GM12878 (cell line): ENCODE results near the gene RERG. TPM values are rescaled to one million over a fixed set of nuclear protein-coding genes. Genes with fewer than 3 reads are reported as not detected.

ENCODE experiments used
- ATAC-seq: fragments of 200-7000 bp; cut with Tn5 transposase; 3 replicates; pipeline ENCODE4 v1.9.1; 2020; ENCODE audit warnings: mild to moderate bottlenecking, moderate library complexity
- BruUV-seq: library from RNA; stranded (reverse); fragments of 400-500 nt; replicated peaks from 2 replicates; lab custom pipeline; 2021; lab: Mats Ljungman, UMichigan
- CTCF ChIA-PET: fragments of 300-600 bp; sonication (Branson Sonifier 250); formaldehyde crosslinking; extraction: SDS; loops from one replicate; lab custom pipeline; 2021; ENCODE audit warnings: inconsistent platforms; lab: Yijun Ruan, JAX
- POLR2A ChIA-PET: fragments of 350-600 bp; formaldehyde crosslinking; extraction: SDS; loops from one replicate; lab custom pipeline; 2021; ENCODE audit warnings: inconsistent platforms; lab: Charles Lee
- RAD21 ChIA-PET: fragments of 300-600 bp; sonication (Branson Sonifier 250); formaldehyde crosslinking; loops from one replicate; lab custom pipeline; 2023; ENCODE audit warnings: antibody characterized with exemption; ENCODE audit not compliant: unreplicated experiment; lab: Charles Lee
- SMC1A ChIA-PET: fragments of 300-600 bp; sonication (Branson Sonifier 250); formaldehyde crosslinking; loops from one replicate; lab custom pipeline; 2023; ENCODE audit not compliant: unreplicated experiment, uncharacterized antibody; lab: Charles Lee
- DNase-seq: peaks from one replicate; pipeline ENCODE4 v3.0.0-alpha.2; 2011; ENCODE audit warnings: low read depth, low spot score
- FAIRE-seq: peaks from 3 replicates; lab custom pipeline; 2011; peaks lifted over from hg19 to GRCh38; lab: Jason Lieb, UNC
- H2AFZ ChIP-seq: 2 replicates; pipeline ENCODE4 v1.6.0; 2011; ENCODE audit warnings: low read depth, low read length, control low read depth; ENCODE audit not compliant: control insufficient read depth
- H3K27ac ChIP-seq: 2 replicates; pipeline ENCODE4 v1.5.1; 2011; ENCODE audit warnings: control low read depth; ENCODE audit not compliant: control insufficient read depth, insufficient read depth
- H3K27me3 ChIP-seq, 2 experiments: replicated peaks in 1 of 2; 2 replicates each; pipeline versions ENCODE4 v1.6.0 to v1.6.1; 2011; ENCODE audit warnings: low read length in 1 of 2; ENCODE audit not compliant: control insufficient read depth in 2 of 2, insufficient read depth in 2 of 2
- H3K36me3 ChIP-seq, 2 experiments: 2 replicates each; pipeline ENCODE4 v1.5.1; 2011; ENCODE audit warnings: low read length in 1 of 2; ENCODE audit not compliant: control insufficient read depth in 2 of 2, insufficient read depth in 2 of 2
- H3K4me1 ChIP-seq: 2 replicates; pipeline ENCODE4 v1.6.1; 2011; ENCODE audit warnings: mild to moderate bottlenecking, low read length, moderate library complexity, mixed read lengths; ENCODE audit not compliant: control insufficient read depth, insufficient read depth
- H3K4me2 ChIP-seq: 2 replicates; pipeline ENCODE4 v1.6.0; 2011; ENCODE audit warnings: control low read depth; ENCODE audit not compliant: control insufficient read depth, insufficient read depth
- H3K4me3 ChIP-seq: fragments of 200-600 bp; sonication (generic); 2 replicates; pipeline ENCODE4 v1.5.1; 2016
- H3K79me2 ChIP-seq: 2 replicates; pipeline ENCODE4 v1.6.0; 2011; ENCODE audit warnings: low read length; ENCODE audit not compliant: control insufficient read depth, insufficient read depth
- H3K9ac ChIP-seq: 2 replicates; pipeline ENCODE4 v1.8.0; 2011; ENCODE audit warnings: low read length, control low read depth, mixed read lengths; ENCODE audit not compliant: control insufficient read depth, insufficient read depth
- H3K9me3 ChIP-seq: replicated peaks from 3 replicates; pipeline ENCODE4 v1.5.1; 2011; ENCODE audit warnings: mild to moderate bottlenecking, low read length; ENCODE audit not compliant: control insufficient read depth, insufficient read depth
- H4K20me1 ChIP-seq: 2 replicates; pipeline ENCODE4 v1.6.0; 2011; ENCODE audit not compliant: control insufficient read depth, insufficient read depth
- BMI1 ChIP-seq: fragments of 450-650 bp; IDR thresholded peaks from 2 replicates; pipeline ENCODE4 v1.6.1; 2016; ENCODE audit warnings: mild to moderate bottlenecking, moderate library complexity, borderline replicate concordance
- CBX3 ChIP-seq: fragments of 200-600 bp; sonication (generic); IDR thresholded peaks from 2 replicates; pipeline ENCODE4 v1.6.1; 2016; ENCODE audit warnings: low read depth, borderline replicate concordance
- EZH2 ChIP-seq: IDR thresholded peaks from 2 replicates; pipeline ENCODE4 v1.6.1; 2012; ENCODE audit warnings: low read depth, mild to moderate bottlenecking, control low read depth, inconsistent platforms, low read length, borderline replicate concordance; ENCODE audit not compliant: control insufficient read depth
- GABPA ChIP-seq: IDR thresholded peaks from 2 replicates; pipeline ENCODE4 v1.6.1; 2014; ENCODE audit warnings: antibody characterized with exemption, low read depth, mild to moderate bottlenecking, inconsistent platforms
- HDAC6 ChIP-seq: fragments of 200-600 bp; sonication (generic); IDR thresholded peaks from one replicate; pipeline ENCODE4 v1.8.0; 2017; ENCODE audit warnings: antibody characterized with exemption; ENCODE audit not compliant: unreplicated experiment
- IRF3 ChIP-seq: fragments of 450-650 bp; IDR thresholded peaks from 2 replicates; pipeline ENCODE4 v1.6.1; 2014; ENCODE audit warnings: mild to moderate bottlenecking
- NFIC ChIP-seq: IDR thresholded peaks from 2 replicates; pipeline ENCODE4 v1.6.1; 2012; ENCODE audit warnings: low read depth, mild to moderate bottlenecking, inconsistent platforms, low read length, moderate library complexity
- SMC3 ChIP-seq: IDR thresholded peaks from 2 replicates; pipeline ENCODE4 v1.6.1; 2011; ENCODE audit warnings: low read length, improper control_type of control experiment, borderline replicate concordance
- SRF ChIP-seq, 2 experiments: IDR thresholded peaks; 2 replicates each; pipeline ENCODE4 v1.6.1; 2011; ENCODE audit warnings: low read depth in 2 of 2, low read length in 2 of 2, mild to moderate bottlenecking in 1 of 2, moderate library complexity in 1 of 2
- STAT1 ChIP-seq: fragments of 450-650 bp; conservative IDR thresholded peaks from 2 replicates; pipeline ENCODE4 v1.6.1; 2014; ENCODE audit warnings: antibody characterized with exemption, mild to moderate bottlenecking
- TAF1 ChIP-seq: IDR thresholded peaks from 2 replicates; pipeline ENCODE4 v1.6.1; 2011; ENCODE audit warnings: mild to moderate bottlenecking, low read depth, low read length, borderline replicate concordance
- TCF3 ChIP-seq: IDR thresholded peaks from 2 replicates; pipeline ENCODE4 v1.6.1; 2012; ENCODE audit warnings: low read depth, mild to moderate bottlenecking, low read length, borderline replicate concordance; ENCODE audit not compliant: insufficient read depth
- TCF7 ChIP-seq: IDR thresholded peaks from 2 replicates; pipeline ENCODE4 v1.6.1; 2014; ENCODE audit warnings: antibody characterized with exemption, borderline replicate concordance
- WGBS: methylation state at CpG from one replicate; pipeline ENCODE4 v1.1.6; 2016; ENCODE audit warnings: low lambda C conversion rate; ENCODE audit not compliant: insufficient replicate concordance, insufficient coverage; ENCODE audit errors: missing lambda C conversion rate; 5-methylcytosine and 5-hydroxymethylcytosine counted together
- in situ Hi-C: fragments of 300-500 bp; cut with MboI; formaldehyde crosslinking; loops from 9 replicates; pipeline ENCODE4 v1.14.3; 2018; ENCODE audit warnings: mixed read lengths
- intact Hi-C: fragments of 100-400 bp; cut with micrococcal nuclease; formaldehyde crosslinking; loops from one replicate; pipeline ENCODE4 v1.14.2; 2022; ENCODE audit not compliant: unreplicated experiment
- polyA plus RNA-seq, 11 experiments: library from polyadenylated mRNA; depleted of rRNA in 4 of 11; unstranded in 6 of 11; stranded (reverse) in 5 of 11; fragments of >200 nt; fragmentation: Nextera tagmentation in 4 of 11; fragmentation: Illumina TruSeq in 1 of 11; extraction: Ambion mirVana in 4 of 11; extraction: Trizol in 1 of 11; gene quantifications; 1 replicate in 1 of 11; 2 replicates in 10 of 11; pipeline versions ENCODE4 v1.2.1 to v1.2.3, GENCODE V29; 2011 to 2016; ENCODE audit warnings: inconsistent platforms in 2 of 11, missing spikeins in 2 of 11, low read depth in 1 of 11
- total RNA-seq, 4 experiments: library from RNA; depleted of rRNA in 3 of 4; stranded (reverse); fragments of >200 nt in 3 of 4; fragmentation: Illumina TruSeq in 1 of 4; extraction: Trizol in 1 of 4; gene quantifications; 2 replicates each; pipeline versions ENCODE4 v1.2.1 to v1.2.3, GENCODE V29; 2013 to 2021
- TF ChIP-seq, protein P1 (sequence below): IDR thresholded peaks from 2 replicates; pipeline ENCODE4 v1.6.1; 2012; ENCODE audit warnings: low read depth, low read length, improper control_type of control experiment

Gene RERG
- total and polyA plus RNA-seq, 10 of the 15 experiments (the other 5 are each of a cell fraction or from before 2014, with no cell fraction given), result 0.03 to 5.3 (median 0.05) TPM; not detected in 5

- TF ChIP-seq NFIC (no peak), EZH2 (no peak), STAT1 (no peak)
Observed at GRCh38 chr12:15209782-15210181, 11.4 kb downstream of the RERG start (continued).

DNA sequence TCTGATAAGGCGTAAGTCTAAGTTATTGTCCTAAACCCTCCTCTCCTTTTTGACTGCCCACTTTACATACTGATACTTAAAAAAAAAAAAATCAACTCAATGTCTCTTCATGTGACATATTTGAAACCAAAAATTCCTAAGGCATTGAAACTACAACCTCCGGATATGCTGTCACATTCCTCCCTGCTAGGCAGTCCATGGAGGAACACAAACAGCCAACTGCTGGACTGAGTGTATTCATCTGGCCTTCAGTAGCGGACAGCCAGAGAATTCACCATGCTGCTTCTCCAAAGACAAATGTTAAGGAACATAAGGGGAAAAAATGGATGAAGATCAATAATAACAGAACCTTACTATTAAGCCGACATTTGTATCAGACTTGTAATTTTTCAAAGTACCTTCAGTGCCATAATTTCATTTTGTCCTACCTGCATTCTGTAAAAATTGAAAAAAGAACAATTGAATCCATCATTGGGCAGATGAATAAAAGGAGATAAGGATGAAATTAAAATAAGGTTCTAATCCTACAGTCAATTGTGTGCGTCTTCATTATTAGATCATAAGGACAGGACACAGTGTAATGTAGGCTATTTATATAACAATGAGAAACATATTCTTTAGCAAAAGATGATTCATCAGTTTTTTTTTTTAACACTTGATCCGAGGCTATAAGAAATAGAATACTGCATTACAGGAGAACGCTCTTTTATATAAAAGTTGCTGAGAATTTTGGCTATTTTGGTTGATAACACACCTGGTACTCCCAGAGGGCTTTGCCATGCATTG, 12.2 kb downstream of the RERG start:
- Histone ChIP-seq H3K4me3 (no peak overlapping the region), H3K27me3 (no peaks in the 10 kb centered on the region), H4K20me1 (no peaks in the 10 kb centered on the region), H3K9me3 (no peaks in the 10 kb centered on the region), H3K9ac (no peak overlapping the region), H3K27ac (no peak overlapping the region), H2AFZ (no peak overlapping the region), H3K4me1 (no peaks in the 10 kb centered on the region), H3K79me2 (no peaks in the 10 kb centered on the region), H3K4me2 (no peak overlapping the region), H3K36me3 (no peaks in the 10 kb centered on the region)
- RAD21 ChIA-PET, result no interaction called here
- BruUV-seq, result no TSS peak
- DNase-seq (no peak), ATAC-seq (no peak), FAIRE-seq (no peak)
- 54% methylated on average over 7 of the region's 7 CpGs for WGBS
- no peak for TF ChIP-seq TCF3
- TF ChIP-seq, protein P1, sequence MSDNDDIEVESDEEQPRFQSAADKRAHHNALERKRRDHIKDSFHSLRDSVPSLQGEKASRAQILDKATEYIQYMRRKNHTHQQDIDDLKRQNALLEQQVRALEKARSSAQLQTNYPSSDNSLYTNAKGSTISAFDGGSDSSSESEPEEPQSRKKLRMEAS, result no peak
- TF ChIP-seq CBX3, result no peak
- TF ChIP-seq SRF (IDR thresholded peaks at IDR 0.05; ENCODE audit: low read depth in 2 of 2, low read length in 2 of 2), result no peak
- no peak for TF ChIP-seq STAT1
- TF ChIP-seq IRF3, result no peak
- no peak for TF ChIP-seq HDAC6
- TF ChIP-seq TCF7, result no peak
- TF ChIP-seq BMI1, result no peak
- TF ChIP-seq GABPA, result no peak
- no peak for TF ChIP-seq TAF1
- no peak for TF ChIP-seq SMC3
- POLR2A ChIA-PET, result no interaction called here
- CTCF ChIA-PET, result interaction anchor here (1.2 kb wide), 1 partner anchor 13 kb away, joined by 3 read pairs; no protein-coding TSS in a partner anchor
- intact Hi-C loops (no loop called here), in situ Hi-C loops (no loop called here)
- SMC1A ChIA-PET, result interaction anchor here (1.0 to 1.5 kb wide), 2 partner anchors 19 to 22 kb away, joined by 3 read pairs; no protein-coding TSS in a partner anchor
